Stimulated activated CD8-positive, alpha-beta memory T cell treated with anti-CD3 and anti-CD28 coated beads, Interleukin-12 subunit alpha, Interleukin-12 subunit beta, amount 100 ng/mL, for 1 hour (primary cell): ENCODE measurements around the gene HSD17B3.
"Not testable (repeated sequence)": the region's sequence is repeated elsewhere in the genome, so short reads cannot be mapped to it uniquely, and the experiment has no call there.

ENCODE experiments used
- DNase-seq: peaks from one replicate; pipeline ENCODE4 v3.0.0-alpha.2; 2020; ENCODE audit warnings: low read depth

The HSD17B3 gene

DNA sequence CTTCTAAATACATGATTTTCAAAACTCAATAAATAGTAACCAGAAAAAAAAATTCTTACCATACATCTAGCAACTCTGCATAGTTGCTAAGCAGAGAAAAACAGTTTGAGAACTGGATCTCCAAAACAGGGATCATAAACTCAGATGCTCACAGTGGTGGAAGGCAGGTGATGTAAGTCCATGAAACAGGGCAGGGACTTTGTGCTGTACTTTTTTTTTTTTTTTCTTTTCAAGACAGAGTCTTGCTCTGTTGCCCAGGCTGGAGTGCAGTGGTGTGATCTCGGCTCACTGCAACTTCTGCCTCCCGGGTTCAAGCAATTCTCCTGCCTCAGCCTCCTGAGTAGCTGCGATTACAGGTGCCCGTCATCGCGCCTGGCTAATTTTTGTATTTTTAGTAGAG lies 5.0 kb upstream of the HSD17B3 start:
- not testable (repeated sequence) for DNase-seq

DNA sequence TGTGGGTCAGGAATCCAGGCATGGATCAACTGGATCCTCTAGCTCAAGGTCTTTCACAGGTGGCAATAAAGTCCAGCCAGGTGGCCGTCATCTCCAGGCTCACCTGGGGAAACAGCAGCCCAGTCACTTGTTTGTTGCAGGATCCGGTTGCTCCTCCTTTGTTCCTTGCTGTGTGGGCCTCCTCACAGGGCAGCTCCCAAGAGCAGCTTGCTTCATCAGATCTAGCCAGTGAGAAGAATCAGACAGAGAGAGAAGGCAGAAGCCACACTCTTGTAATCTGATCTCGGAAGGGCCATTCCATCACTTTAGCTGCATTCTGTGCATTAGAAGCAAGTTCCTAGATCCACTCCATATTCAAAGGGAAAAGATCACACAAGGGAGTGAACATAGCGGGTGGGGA lies 3.2 kb upstream of the HSD17B3 start:
- no peak for DNase-seq

DNA sequence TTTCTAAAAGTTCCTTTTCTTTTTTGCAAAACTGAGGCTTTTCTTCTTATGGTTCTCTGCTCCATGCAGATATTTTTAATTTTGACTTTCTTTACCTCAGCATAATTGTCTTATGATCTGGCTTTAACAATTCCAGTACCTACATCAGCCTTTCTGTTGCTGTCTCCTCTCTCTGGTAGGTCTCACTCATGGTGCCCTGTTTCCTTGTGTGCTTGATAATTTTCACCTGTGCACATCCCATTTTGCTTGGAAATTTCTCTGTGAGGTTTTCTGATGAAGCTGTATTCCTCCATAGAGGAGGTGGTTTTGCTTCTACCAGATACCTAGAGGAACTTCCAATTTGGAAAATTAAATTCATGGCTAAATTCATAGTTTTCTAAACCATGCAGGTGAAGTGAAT lies 2.3 kb upstream of the HSD17B3 start:
- DNase-seq: no peak

DNA sequence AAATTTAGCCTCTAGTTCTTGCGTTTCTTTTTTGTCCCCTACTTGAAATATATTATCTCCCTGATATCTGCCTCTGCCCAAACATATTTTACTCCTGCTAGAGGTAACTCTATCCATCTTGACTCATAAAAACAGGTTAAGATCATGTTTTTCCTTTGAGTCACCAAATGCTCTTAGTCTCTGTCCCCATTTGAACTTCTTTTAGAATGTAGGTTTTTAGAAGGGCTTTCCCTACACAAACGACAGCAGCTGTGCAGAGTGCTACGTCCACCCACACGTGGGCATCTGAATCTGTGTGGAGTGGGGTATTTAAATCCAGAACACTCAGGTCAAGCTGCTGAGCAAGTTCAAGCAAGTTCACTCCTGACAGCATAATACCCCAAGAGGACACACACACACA lies 2.2 kb downstream of the HSD17B3 start:
- no peak for DNase-seq

DNA sequence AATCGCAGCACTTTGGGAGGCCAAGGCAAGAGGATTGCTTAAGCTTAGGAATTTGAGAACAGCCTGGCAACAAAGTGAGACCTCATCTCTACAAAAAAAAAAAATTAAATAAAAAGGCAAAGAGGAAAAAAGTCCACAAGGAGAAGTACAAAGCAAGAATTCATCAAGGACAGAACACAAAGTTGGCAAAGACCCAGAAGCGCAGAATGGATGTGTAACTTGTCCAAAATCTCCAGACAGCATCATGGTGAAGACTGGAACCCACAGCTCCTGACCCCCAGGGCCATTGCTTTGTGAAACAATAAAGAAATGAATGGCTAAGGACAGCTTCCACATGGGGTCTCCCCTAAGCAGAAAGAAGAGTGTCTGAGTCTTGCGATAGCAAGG lies 7.8 kb downstream of the HSD17B3 start:
- no peak for DNase-seq

DNA sequence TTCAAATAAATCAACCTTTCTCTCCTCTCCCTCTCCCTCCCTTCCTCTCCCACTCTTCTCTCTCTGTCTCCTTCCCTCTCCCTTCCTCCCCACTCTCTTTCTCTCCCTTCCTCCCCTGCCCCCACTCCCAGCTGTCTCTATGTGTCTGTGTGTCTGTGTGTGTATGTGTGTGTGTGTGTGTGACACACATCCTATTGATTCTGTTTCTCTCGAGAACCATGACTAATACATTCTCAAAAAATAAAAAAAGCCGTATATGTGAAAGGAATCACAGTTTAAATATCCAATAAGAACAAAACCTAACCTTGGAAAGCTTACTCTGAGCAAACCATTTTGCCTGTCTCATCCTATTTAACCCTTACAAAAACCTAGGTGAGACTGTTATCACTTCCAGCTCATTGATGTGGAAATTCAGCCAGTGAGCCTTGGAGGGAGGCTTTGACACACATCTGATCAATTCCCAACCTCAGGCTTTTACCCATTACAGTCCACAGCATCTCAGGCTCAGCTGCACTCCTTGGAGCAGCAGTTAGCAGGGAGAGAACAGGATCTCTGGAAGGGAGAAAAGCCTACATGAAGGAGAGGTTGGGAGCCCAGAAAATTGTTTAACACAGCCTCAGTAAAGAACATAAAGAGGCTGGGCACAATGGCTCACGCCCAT lies 8.3 kb downstream of the HSD17B3 start:
- no peak for DNase-seq

DNA sequence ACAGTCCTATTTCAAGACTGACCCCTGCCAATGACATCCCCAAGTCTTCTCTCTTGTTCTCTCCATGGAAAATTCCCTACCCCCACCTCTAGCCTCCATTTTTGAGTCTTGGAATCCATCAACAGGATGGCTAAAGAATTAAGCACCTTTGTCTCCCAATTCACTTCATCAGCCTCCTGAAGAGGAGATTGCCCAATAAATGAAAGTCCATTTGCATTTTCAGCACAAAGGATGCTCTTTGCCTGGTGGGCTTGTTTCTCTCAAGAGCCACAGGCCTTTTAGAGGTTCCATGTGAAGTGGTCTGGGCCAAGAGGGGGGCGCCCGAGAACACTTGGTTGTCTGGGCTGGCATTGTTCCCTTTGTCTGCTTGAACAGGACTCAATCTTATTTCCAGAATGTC lies 12.6 kb downstream of the HSD17B3 start:
- no peak for DNase-seq

DNA sequence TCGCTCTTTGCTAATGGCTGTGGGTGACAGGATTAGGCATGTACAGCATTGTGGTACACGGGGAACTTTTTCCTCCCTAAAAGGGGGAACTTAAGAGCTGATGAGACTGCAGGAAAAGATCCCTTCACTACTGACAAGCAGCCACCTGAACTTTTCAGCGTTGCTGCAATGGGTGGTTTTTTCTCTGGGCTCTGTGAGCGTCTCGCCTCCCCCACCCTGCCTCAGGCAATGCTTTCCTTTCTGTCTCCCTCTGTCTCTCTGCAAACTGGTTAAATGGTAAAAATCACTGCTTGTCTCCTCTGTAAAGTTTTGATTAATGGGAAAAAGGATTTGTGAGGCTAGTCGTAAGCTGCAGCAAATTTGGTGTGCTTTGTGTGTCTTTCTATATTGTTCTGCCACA lies 20.3 kb downstream of the HSD17B3 start:
- DNase-seq: no peak

DNA sequence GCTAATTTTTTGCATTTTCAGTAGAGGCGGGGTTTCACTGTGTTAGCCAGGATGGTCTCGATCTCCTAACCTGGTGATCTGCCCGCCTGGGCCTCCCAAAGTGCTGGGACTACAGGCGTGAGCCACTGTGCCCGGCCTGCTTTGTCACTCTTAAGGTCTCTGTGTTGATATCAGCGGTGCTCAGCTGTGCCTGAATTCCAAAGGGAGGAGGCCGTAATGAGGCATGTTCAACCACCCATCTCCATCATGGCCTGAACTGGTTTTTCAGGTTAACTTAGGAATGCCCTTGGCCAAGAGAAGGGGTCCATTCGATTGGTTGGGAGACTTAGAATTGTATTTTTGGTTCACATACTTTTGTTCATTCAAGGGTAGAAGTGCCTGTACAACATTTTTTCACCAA lies 22.0 kb downstream of the HSD17B3 start:
- DNase-seq: no peak

DNA sequence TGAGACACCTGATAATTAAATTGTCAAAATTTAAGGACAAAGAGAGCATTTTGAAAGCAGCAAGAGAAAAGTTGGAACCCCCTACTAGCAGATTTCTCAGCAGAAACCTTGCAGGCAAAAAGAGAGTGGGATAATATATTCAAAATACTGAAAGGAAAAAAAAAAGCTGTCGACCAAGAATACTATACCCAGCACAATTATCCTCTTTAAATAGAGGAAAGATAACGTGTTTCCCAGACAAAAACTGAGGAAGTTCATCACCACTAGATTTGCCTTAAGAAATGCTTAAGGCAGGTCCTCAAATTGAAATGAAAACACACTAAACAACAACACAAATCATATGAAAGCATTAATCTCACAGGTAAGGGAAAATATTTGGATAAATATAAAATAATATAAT lies 27.0 kb downstream of the HSD17B3 start:
- DNase-seq: no peak

DNA sequence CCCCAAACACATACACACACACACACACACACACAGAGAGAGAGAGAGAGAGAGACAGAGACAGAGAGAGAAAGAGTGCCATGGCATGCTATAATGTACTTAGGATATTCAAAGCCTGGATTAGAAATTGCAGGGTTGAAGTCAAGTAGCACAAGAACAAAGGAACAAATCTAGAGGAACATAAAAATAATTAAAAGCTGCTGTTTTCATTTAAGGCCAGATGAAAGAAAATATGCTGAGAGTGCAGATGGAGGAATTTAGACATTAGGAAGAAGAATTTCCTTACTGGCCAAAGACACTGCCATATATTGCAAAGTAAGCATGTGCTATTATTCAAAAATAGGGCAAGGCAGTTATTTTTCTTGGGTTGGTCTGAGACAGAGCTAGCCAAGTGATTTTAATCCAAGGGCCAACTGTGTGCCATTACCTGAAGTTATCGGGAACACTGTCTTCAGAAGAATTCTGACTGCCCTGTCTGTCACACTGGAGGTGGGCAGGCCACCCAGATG lies 31.7 kb downstream of the HSD17B3 start:
- no peak for DNase-seq

DNA sequence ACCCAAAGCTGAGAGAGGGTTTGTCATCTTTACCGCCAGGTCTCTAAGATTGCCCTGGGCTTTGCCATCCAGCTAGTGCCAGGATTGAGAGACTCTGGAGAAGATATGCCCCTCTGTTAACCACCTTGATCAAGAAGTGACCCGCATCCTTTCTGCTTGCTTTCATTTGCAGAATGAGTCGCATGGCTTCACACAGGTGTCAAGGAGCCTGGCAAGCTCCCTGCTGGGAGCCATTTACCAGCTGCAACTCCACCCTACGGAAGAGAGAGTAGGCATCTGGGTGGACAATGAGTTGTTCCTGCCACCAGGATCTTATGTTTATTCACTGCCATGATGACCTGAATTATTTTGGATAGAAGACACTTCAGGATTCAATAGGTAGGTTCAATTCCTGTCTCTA lies 43.0 kb downstream of the HSD17B3 start:
- DNase-seq: no peak

DNA sequence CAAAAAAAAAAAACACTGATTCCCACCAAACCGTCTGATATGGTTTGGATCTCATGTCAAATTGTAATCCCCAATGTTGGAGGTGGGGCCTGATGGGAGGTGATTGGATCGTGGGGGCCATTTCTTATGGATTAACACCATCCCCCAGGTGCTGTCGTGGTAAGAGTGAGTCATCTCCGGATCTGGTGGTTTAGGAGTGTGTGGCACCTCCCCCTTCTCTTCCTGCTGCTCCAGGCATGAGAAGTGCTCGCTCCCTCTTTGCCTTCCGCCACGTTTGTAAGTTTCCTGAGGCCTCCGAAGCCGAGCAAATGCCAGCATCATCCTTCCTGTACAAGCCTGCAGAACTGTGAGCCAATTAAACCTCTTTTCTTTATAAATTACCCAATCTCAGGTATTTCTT lies 45.2 kb downstream of the HSD17B3 start:
- DNase-seq: no peak

DNA sequence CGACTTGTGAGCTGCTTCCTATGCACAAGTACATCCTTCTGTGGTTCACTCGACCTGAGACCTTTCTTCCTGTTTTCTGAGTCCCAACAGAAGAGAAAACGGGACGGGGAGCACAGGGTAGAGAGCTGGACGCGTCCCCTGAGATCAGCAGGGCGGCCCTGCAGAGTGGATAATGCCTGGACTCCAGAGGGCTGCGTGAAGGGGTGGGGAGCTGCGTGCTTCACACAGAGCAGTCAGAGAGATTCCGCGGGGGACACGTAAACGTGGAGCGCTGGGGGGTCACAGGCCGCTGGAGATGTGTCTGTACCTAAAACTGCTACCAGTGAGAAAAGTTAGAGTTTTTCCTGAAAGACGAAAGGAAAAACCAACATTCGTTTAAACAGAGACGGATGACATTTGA lies 46.3 kb downstream of the HSD17B3 start:
- DNase-seq: no peak

DNA sequence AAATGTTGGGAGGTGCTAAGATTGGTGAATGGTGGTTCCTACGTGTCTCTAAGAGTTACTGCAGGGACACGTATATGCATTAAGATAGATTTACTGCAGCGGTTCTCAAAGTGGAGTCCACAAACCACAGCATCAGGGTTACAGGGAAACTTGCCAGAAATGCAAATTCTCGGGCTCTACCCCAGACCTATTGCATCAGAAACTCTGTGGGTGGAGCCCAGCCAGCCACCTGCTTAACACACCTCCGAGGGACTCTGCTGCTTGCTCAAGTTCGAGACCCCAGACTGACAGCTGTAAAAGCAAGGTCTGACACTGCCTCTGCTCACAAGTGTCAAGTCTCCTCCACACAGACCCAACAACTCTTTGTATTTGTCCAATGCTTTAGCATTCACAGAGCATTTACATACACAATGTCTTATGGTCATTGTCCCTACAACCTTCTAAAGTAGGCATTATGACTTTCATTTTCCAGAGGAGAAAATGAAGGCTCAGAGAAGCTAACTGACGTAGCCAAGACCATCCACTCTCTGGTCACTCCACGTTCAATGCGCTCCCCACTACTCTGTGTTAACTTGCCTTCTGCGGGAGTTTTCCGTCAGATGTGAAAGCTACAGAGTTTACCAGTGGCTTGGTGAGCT lies 48.8 kb downstream of the HSD17B3 start:
- no peak for DNase-seq

DNA sequence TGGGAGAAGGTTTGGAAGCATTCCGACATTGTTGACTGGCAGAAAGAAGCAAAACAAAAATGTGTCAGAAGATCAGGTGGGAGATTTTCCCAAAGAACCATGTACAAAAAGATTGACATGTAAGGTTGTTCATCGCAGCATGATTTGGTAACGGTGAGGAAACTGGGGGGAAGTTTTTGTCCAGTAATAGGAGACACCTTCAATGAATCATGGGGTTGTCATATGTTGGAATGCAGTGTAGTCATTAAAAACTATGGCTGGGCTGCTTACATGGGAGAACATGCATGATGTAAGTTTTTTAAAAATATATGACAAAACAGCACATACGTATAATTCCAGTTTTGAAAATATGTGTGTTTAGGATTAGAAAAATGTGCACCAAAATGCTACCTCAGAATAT lies 50.5 kb downstream of the HSD17B3 start:
- no peak for DNase-seq

DNA sequence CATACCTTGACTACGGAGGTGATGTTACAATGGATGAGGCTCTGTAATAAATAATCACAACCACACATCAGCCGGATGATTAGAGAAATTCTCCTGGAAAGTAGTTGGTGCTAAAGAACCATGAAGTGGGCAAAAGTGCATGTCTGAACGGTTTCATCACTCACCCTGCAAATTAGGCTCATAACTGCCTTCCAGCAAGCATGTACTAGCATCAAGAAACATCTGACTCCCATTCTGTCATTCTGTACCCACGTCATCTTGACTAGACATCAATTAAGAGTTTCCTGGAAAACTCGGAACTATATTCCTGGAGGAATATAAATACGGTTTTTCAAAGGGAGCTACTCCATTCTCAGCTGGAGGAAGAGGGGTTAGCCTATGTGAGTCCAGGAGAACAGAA lies 52.2 kb downstream of the HSD17B3 start:
- no peak for DNase-seq

DNA sequence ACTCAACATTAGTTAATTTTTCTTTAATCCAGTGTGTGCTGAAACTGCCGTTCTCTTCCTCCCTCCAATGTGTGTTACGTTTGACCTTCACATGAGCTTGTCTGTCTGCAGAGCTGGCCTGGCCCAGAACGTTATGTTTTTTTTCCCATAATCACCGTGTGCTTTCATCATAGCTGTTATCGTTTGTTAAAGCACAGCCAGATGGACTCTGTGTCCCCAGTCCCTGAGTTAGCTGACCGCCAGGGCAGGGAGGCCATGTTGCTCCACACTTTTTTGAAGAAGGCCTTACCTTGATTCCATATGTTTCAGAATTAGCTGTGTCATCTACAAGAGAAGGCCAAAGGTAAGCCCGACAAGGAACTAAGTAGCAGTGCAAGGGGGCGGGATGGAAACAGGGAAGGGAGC lies 55.7 kb downstream of the HSD17B3 start:
- DNase-seq: no peak

DNA sequence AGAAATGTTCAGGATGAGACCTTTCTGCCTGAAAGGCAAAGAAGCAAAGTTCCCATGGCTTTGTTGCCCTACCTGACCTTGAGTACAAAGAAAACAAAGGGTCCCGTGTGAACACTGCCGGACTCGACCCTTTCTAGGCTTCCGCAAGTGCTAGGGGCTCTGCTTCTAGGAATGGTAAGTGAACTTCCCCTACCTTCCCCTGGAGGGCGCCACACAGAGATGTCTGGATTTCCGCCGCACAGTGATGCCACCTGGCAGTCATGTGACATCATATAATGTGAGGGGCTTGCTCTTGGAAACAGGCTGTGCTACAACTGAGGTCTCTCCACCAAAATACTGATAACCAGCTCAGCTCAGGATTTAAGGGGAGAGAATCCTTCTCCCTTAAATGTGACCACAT lies 56.6 kb downstream of the HSD17B3 start:
- no peak for DNase-seq

DNA sequence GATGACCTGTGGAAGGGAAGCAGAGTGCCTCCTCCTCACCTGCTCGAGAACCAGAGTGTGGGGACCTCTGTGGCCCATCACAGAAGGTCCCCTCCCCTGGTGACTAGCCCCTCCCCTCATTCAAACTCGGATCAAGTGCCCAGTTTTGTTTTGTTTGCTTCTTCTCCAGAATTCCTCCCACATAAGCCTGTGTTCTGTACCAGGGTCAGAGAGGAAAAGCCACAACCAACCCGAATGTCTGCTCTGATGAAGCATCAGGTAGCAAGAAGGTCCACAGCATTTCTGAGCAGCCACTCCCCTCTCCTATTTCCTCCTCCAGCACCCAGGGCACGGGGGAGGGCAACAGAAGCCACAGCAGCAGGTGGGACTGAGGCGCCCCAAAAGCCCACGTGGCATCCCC lies 58.2 kb downstream of the HSD17B3 start:
- DNase-seq: no peak

DNA sequence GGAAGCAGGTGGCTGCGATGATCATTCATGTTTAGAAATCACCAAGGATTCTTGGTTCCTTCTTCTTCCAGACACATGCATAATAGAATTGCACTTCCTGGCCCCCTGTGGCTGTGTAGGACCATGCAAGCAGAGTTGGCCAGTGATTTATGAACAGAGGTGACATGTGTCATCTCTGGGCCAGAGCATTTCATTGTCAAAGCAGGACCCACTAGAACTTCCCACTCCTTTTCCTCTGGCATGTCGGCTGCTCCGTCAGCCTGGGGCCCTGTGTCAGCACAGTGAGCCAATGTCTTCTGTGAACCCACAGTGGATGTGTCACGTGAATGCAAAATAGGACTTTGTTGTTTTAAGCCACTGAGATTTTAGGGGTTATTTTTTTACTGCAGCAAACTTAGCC lies 59.2 kb downstream of the HSD17B3 start:
- no peak for DNase-seq

DNA sequence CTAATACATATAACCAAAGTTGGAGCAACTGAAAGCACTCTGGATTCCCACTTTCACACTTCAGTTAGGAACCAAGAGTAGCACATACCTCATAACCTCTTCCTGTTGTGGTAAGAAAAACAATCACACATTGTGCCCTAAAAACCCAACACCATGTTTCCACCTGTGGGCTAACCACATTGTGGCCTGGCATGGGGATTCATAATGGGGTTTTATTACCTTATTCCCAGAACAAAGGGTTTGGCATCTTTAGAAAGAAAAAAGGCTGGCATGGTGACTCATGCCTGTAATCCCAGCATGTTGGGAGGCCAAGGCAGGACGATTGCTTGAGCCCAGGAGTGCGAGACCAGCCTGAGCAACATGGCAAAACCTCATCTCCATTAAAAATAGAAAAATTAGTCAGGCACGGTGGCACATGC lies 60.6 kb downstream of the HSD17B3 start:
- DNase-seq: no peak

DNA sequence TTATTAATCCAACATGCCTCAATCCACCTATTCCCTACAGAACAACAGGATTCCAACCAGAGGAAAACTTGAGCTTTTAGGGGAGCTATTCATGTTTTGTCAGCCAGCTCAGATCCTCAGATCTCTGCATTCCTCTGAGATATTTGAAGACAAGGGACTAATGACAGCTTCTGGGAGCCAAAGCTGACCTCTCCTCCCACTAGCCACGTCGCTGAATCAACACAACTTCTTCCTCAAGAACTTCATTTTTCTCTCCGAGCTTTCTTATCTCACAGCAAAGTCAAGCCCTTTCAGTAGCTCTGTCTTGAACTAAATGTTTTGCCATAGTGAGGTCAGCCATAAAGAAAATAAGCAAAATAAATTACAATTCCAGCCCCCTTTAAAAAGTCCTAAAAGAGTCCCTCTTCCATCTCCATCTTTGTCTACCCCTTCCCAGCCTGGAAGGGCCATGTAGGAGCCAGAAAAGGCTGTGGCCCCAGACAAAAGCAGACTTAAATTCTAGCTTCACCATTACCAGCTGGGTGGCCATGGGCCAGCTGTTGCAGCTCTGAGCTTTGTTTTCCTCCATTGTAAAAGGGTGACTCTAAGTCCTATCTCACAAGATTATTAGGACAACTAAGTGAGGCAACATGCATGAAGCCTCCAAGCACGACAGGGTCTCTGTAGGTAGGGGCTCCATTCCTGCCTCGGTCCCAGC lies 65.0 kb downstream of the HSD17B3 start:
- DNase-seq: no peak
